Measurements from ENCODE around the gene CXorf38. TPM values are rescaled to one million over a fixed set of nuclear protein-coding genes. Genes with fewer than 3 reads are reported as not detected.

Gene CXorf38
- 9.6 and 12.5 TPM in 2 replicates for total RNA-seq

DNA sequence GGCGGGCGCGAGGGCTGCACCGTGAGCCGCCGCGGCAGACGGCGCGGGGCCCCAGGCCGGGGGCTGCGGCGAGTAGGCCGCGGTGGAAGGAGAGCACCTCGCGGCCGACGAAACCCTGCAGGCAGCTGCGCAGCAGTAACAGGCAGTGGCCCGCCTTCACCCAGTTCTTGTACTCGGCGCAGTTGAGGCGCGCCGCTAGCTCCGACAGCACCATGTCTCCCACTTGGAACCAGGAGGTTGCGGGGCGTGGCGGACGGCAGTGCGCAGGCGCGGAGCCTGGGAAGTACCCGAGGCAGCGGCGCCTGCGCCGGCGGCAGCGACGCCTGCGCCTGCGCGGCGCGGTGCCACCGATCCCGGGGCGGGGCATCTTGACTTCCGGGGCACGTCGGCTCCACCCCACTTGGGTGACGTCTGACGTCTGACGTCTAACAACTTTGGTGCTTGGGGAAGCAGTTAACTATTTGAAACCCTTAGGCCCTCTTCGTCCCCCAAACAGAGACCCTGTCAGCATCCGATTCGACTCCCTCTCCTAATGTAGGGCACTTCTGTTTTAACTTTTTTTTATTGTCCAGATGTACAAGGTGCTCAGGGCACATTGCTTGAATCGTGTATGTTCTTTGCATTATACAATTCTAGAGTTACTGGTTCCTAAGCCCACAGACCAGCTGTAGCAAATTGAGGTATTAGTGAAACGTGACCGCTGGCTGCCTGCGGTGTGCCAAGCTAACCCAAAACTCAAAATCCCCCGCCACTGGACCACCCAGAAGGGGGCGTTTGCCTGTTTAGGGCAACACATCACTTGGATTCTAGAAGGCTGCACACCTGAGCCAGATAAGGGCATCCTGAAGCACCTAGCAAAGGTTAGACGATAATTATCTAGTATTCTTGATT is at the start of gene CXorf38:
Gene CXorf38 (minus strand): TSS at position 255 of the 891 bp plus-strand sequence. CDS start 41 bp downstream, at position 214.

GRCh38 chrX:40623139-40623536 is 24.2 kb downstream of the CXorf38 start, which contains the start of gene MPC1L:
Gene MPC1L, plus strand, starts transcription at chrX:40623428. Its CDS starts 138 bp downstream, at chrX:40623566.

DNA sequence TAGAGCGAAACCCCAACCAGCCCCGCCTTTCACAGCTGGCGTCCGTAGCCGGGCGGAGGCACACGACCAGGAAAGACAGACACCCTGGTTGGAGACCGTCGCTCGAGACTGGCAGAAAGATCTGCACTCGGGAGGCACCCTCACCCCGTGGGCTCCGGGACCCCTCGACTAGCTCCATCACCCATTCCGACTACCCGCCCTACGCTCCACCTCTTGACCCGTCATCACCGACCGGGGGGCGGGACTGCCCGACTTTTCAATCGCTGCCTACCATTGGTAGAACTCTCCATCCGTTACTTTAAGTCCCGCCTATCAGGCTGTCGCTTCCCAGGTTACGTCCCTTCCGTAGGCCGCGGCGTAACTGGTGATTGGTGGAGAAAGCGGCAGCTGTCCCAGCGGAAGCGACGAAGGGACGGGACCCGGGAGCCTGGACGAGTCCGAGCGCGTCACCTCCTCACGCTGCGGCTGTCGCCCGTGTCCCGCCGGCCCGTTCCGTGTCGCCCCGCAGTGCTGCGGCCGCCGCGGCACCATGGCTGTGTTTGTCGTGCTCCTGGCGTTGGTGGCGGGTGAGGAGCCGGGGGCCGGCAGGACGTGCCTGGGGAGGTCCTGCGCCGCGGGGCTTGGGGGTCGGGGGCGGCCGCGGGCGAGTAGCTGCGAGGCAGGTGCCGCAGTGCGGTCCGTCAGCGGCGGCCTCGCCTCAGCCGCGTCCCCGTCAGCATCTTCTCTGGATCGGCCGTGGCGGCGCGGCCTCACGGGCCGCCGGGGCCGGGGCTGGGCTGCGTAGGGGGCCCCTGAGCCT is 66.6 kb downstream of the CXorf38 start, which contains the start of gene ATP6AP2:
Gene ATP6AP2 (plus strand): TSS at position 434 of the 799 bp plus-strand sequence. CDS start 96 bp downstream, at position 530.

Other genes with a start within 250 kb of the CXorf38 start
- gene ATP6AP2, start 66.6 kb downstream of the CXorf38 start, total RNA-seq = 105 and 227 TPM in 2 replicates
- gene MPC1L, start 24.1 kb downstream of the CXorf38 start, total RNA-seq = not detected in 2 replicates
- 11.3 and 17.5 TPM in 2 replicates for gene MED14, start 88.0 kb upstream of the CXorf38 start, total RNA-seq

Data from regular cardiac myocyte (primary cell).